CD4-positive, alpha-beta T cell treated with Interleukin-2 at 100 ng/mL for 4 hours (primary cell): ENCODE data around the gene CFAP221.
A peak's percentile ranks its signal among the peaks of the same experiment; 100 is the strongest.

Experiments used
- DNase-seq: peaks from one replicate; pipeline ENCODE4 v3.0.0-alpha.2; 2020; ENCODE audit warnings: low spot score

The CFAP221 gene

GRCh38 chr2:119699016-119699606 lies 154.9 kb downstream of the CFAP221 start:
- DNase-seq, result no peak

- no peak for DNase-seq
Observed at GRCh38 chr2:119700866-119701265, 156.6 kb downstream of the CFAP221 start.

- no peak for DNase-seq
Observed at GRCh38 chr2:119701352-119701751, 157.1 kb downstream of the CFAP221 start.

GRCh38 chr2:119702203-119702917 lies 158.1 kb downstream of the CFAP221 start:
- DNase-seq, result no peak

GRCh38 chr2:119702918-119703401 lies 158.7 kb downstream of the CFAP221 start:
- peak; percentile 69 for DNase-seq

GRCh38 chr2:119703526-119703925 lies 159.3 kb downstream of the CFAP221 start:
- DNase-seq, result no peak

- peak; percentile 48 for DNase-seq
Observed at GRCh38 chr2:119704670-119705120, 160.4 kb downstream of the CFAP221 start.

GRCh38 chr2:119706221-119706620 lies 162.0 kb downstream of the CFAP221 start:
- no peak for DNase-seq
